K562 (cell line): Measurements from ENCODE around the gene NFKB2.

Experiments
- CTCF ChIP-seq, 3 experiments: IDR thresholded peaks in 2 of 3; conservative IDR thresholded peaks in 1 of 3; 2 replicates each; pipeline ENCODE4 v1.5.1; 2011 to 2012; ENCODE audit warnings: low read length in 3 of 3, mild to moderate bottlenecking in 3 of 3, control low read depth in 2 of 3, improper control_type of control experiment in 1 of 3, inconsistent platforms in 1 of 3, low read depth in 1 of 3, mixed read lengths in 1 of 3, moderate library complexity in 1 of 3; ENCODE audit not compliant: insufficient read depth in 2 of 3
- EGR1 ChIP-seq: fragments of 450-650 bp; conservative IDR thresholded peaks from 2 replicates; pipeline ENCODE4 v1.6.1; 2017; ENCODE audit warnings: mild to moderate bottlenecking
- L3MBTL2 ChIP-seq: fragments of 450-650 bp; IDR thresholded peaks from 2 replicates; pipeline ENCODE4 v1.6.1; 2016; ENCODE audit warnings: mild to moderate bottlenecking, moderate library complexity
- PKNOX1 ChIP-seq: fragments of 450-650 bp; IDR thresholded peaks from 2 replicates; pipeline ENCODE4 v1.6.1; 2016
- SMAD3 ChIP-seq: fragments of 450-650 bp; formaldehyde crosslinking; conservative IDR thresholded peaks from 2 replicates; pipeline ENCODE4 v1.4.0; 2020; ENCODE audit warnings: mild to moderate bottlenecking
- ZBTB26 ChIP-seq: fragments of 450-650 bp; formaldehyde crosslinking; IDR thresholded peaks from 2 replicates; pipeline ENCODE4 v1.4.0; 2022; ENCODE audit warnings: missing genetic modification characterization

- TF ChIP-seq L3MBTL2 (no peak), EGR1 (no peak), PKNOX1 (no peak), CTCF (IDR thresholded peaks at IDR 0.05 in 2 of 3, conservative IDR thresholded peaks at IDR 0.05 in 1 of 3; ENCODE audit: insufficient read depth in 2 of 3, low read depth in 1 of 3, low read length in 3 of 3) (no peak), ZBTB26 (CRISPR knock-in tag) (no peak), SMAD3 (CRISPR knock-in tag) (no peak)
These were observed 7.0 kb downstream of the NFKB2 start for GRCh38 chr10:102402512-102402896.
